ENCODE data around the gene TMEM129.

GRCh38 chr4:1728061-1728980 lies 7.2 kb upstream of the TMEM129 start:
- TF ChIP-seq CTCF (IDR thresholded peaks at IDR 0.05), result no peak
- TF ChIP-seq POLR2A (IDR thresholded peaks at IDR 0.05), result no peak
- TF ChIP-seq EP300 (IDR thresholded peaks at IDR 0.05), result no peak
- TF ChIP-seq POLR2AphosphoS5 (IDR thresholded peaks at IDR 0.05), result no peak
